Renal cortical epithelial cell (primary cell): ENCODE data around the gene AK3. TPM values are rescaled to one million over a fixed set of nuclear protein-coding genes. Genes with fewer than 3 reads are reported as not detected.
"Not testable (repeated sequence)": the region's sequence is repeated elsewhere in the genome, so short reads cannot be mapped to it uniquely, and the experiment has no call there.

Source experiments
- DNase-seq: peaks from one replicate; pipeline ENCODE4 v3.0.0-alpha.2; 2011; ENCODE audit warnings: low read depth
- total RNA-seq: library from RNA; depleted of rRNA; stranded (reverse); fragments of >200 nt; gene quantifications from 2 replicates; pipeline ENCODE4 v1.2.3, GENCODE V29; 2014

AK3 gene
- 101 and 148 TPM in 2 replicates for total RNA-seq

DNA sequence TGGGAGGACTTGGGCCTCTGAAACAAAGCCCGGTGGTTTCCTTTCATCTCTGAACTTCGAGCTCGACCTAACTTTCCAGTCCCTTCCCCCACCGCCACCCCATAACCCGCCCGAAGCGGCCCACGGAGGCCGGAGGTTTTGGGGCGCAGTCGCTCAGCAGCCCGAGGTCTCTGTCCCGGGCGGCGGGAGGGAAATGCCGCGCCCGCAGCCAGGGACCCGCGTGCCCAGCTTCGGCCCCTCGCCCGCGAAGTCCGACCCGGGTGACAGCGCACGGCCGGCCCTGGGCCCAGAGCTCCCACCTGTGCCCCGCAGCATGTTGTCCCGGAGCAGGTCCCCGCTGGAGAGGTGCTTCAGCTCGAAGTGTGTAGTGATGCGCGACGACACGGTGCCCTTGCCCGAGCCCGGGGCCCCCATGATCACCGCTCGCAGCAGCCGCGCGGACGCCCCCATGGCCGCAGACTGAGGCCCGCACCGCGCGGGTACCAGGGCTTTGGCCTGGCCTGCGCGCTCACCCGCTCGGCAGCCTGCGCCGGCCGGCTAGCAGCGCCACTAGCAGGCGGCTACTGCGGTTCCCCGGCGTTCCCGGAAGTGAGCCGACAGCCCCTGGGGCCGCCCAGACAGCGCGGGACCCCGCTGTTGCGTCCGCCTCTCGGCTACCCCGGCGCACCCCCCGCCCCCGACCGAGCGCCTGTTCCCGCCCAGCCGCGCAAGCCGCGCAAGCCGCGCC lies at the start of gene AK3:
AK3 (minus strand) TSS at position 565 of the 727 bp plus-strand sequence; CDS start at position 450, 115 bp downstream.
- DNase-seq: peak; percentile 56

DNA sequence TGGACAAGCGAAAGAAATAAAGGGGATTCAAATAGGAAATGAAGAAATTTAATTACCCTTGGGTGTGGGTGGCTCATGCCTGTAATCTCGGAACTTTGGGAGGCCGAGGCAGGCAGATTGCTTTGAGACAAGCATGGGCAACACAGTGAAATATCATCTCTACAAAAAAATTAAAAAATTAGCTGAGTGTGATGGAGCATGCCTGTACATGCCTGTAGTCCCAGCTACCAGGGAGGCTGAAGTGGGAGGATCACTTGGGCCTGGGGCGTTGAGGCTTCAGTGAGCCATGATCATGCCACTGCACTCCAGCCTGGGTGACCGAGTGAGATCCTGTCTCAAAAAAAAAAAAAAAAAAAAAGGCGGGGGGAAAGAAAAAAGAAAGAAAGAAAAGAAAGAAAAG lies 47.7 kb upstream of the AK3 start:
- no peak for DNase-seq

GRCh38 chr9:4787876-4788275 lies 46.9 kb upstream of the AK3 start:
- DNase-seq: no peak

DNA sequence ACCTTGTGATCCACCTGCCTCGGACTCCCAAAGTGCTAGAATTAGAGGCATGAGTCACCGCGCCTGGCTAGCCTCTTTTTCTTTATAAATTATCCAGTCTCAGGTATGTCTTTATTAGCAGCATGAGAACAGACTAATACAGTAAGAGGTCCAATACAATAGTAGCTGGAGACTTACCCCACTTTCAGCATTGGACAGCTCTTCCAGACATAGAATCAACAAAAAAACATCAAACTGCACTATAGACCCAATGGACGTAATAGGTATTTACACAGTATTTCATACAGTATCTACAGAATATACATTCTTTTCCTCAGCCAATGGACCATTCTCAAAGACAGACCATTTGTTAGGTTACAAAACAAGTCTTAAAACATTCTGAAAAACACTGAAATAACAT lies 45.6 kb upstream of the AK3 start:
- no peak for DNase-seq

DNA sequence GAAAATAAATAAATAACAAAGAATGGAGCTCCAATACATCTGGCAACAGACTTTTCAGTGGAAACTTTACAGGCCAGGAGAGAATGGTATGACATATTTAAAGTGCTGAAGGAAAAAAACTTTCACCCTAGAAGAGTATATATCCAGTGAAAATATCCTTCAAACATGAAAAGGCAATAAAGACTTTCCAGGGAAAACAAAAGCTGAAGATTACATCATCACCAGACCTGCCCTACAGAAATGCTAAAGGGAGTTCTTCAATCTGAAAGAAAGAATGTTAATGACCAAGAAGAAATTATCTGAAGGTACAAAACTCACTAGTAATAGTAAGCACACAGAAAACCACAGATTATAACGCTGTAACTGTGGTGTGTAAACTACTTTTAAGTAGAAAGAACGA lies 43.4 kb upstream of the AK3 start:
- DNase-seq: peak; percentile 15

DNA sequence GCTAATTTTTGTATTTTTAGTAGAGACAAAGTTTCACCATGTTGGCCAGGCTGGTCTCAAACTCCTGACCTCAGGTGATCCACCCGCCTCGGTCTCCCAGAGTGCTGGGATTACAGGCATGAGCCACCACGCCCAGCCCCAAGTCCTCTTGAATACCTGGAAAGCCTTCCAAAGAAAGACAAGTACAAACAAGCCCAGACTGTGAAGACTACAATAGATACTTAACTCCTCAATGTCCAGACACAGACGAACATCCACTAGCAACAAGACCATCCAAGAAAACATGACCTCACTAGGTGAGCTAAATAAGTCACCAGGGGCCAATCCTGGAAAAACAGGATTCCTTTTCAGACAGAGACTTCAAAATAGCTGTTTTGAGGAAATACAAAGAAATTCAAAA lies 42.2 kb upstream of the AK3 start:
- DNase-seq: not testable (repeated sequence)

DNA sequence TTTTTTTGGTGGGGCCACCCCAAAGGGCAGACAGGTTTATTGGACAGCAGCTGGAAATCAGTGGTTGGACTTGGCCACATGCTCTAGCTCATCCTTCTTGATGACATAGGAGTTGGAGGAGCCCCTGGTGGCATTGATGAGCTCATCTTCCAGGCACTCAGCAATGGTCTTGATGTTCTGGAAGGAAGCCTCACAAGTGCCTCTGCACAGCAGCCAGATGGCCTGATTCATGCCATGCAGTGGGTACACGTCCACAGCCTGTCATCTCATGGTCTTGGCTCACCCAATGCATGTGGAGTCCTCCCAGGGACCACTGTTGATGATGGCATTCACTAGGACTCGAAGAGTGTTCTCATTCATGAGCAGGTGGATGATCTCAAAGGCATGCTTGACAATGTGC lies 40.4 kb upstream of the AK3 start:
- no peak for DNase-seq

GRCh38 chr9:4780651-4781050 lies 39.6 kb upstream of the AK3 start:
- no peak for DNase-seq

GRCh38 chr9:4774958-4775357 lies 34.0 kb upstream of the AK3 start:
- not testable (repeated sequence) for DNase-seq

GRCh38 chr9:4774209-4774608 lies 33.2 kb upstream of the AK3 start:
- peak; percentile 25 for DNase-seq

- no peak for DNase-seq
These were observed 30.8 kb upstream of the AK3 start for GRCh38 chr9:4771788-4772187.

GRCh38 chr9:4769321-4770080 lies 28.5 kb upstream of the AK3 start:
- peak; percentile 27 for DNase-seq

- DNase-seq: no peak
These were observed 27.7 kb upstream of the AK3 start for GRCh38 chr9:4768681-4769080.

DNA sequence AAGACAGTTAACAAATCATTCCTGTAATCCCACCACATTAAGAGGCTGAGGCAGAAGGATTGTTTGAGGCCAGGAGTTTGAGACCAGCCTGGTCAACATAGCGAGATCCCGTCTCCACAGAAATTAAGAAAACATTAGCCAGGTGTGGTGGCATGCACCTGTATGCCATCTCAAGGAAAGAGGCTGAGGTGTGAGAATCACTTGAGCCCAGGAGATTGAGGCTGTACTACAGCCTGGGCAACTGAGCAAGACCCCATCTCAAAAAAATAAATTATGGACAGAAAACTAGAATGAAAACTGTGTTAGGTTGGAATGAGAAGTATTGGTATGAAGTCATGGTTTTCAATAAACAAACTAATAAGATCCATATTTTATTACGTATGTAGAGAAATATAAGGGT lies 23.0 kb upstream of the AK3 start:
- no peak for DNase-seq

DNA sequence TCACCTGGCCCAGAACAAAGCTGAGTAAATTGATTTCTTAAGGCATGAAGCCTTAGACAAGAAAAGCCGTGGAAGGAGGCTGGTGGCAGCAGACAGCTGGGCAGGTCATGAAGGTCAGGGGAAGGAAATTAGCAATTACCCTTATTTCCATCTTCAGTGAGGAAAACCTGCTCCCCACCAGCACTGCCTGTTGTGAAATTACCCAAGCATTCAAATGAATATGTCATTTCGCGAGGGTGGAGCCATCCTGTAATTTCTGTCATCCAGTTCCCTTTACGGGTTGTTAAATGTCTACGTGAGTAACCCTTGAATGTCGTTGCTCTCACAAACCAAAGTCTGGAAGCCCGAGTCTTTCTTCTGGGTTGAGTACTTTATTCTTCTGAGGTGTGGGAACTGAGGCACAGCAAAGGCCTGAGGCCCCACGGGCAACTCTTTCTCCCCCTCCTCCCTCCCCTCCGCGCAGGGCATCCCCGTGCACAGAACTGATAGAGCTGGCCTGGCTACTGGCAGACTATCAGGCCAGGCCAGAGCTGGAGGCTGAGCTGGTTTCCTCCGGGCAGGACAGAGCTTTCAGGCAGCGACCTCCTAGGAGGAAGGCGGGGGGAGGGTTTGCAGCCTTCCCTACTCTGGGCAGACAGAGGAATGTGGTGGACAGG lies 22.0 kb upstream of the AK3 start:
- peak; percentile 59 for DNase-seq

- peak; percentile 85 for DNase-seq
These were observed 21.3 kb upstream of the AK3 start for GRCh38 chr9:4762108-4762885.

DNA sequence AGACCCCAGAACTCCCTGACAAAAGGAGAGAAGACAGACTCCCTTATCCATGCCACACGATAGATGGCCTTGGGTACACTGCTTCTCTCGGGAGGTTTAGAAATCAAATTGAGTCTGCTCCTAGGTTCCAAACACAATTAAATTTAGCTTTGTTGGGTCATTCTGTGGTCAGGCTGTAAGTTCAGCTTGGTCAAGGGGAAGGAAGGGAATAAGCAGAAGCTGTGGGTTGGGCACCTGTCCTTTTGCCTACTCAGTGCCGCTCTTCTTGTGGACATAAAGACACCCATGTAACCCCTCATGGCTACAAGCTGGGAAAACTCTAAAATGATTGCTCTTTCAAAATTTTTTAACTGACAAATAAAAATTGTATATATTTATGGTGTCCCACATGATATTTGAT lies 19.1 kb upstream of the AK3 start:
- DNase-seq: no peak

DNA sequence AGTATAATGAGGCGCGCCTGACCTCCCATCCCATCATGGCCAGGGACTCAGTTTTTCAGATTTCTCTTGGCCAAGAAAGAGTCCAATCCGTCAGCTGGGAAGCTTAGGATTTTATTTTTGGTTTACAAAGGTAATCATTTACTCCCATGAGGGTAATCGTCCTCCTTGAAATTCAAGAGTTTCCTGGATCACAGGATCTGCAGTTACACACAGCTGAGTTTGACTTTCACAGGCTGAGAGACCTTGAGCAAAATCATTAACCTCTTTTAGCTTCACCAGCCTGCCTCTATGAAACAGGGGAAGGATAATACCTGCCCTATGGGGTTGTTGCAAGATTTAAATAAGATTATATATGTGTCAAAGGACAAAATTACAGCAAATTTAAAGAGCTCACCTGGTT lies 15.4 kb upstream of the AK3 start:
- DNase-seq: peak; percentile 89

DNA sequence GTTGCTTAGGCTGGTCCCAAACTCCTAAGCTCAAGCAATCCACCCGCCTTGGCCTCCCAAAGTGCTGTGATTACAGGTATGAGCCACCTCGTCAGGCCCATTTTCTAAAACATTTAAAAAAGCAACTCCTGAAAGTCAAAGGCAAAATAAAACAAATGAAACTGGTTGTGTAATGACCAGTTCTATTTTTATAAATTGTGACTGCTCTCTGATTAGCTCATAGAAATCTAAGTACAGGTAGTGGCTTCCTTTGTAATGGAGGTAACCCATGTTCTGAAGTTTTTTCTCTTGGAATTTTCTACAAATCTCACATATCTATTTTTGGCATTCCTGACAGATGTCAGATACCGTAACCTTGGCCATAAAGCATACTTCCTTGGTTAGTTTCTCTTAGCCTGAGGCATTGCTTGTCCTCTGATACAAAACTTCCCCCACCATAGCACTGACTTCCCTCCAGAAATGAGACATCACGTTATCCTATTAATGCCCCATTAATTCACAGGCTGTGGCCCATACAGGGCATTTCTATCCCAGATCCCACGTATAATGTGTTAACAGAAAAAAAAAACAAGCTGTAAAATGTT lies 14.1 kb upstream of the AK3 start:
- peak; percentile 76 for DNase-seq

DNA sequence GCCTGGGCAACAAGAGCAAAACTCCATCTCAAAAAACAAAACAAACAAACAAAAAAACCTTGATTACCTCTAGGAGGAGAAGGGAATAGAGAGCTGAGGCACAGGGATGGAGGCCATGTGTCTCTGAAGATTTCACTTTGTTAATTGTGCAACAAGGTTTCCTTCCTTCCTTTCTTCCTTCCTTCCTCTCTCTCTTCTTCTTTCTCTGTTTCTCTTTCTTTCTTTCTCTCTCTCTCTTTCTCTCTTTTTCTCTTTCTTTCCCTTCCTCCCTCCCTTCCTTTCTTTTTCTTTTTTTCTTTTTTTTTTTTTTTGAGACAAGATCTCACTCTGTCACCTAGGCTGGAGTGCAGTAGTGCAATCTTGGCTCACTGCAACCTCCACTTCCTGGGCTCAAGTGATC lies 13.5 kb upstream of the AK3 start:
- DNase-seq: not testable (repeated sequence)

- DNase-seq: peak; percentile 50
These were observed 9.1 kb upstream of the AK3 start for GRCh38 chr9:4750023-4750673.
